Activated B cell treated with CpG ODN at 0.5 μM for 24 hours (primary cell): ENCODE measurements around the gene ITGA1. TPM values are rescaled to one million over a fixed set of nuclear protein-coding genes. Genes with fewer than 3 reads are reported as not detected.

ENCODE experiments used
- ATAC-seq: fragments of 200-7000 bp; cut with Tn5 transposase; one replicate; pipeline ENCODE4 v1.10.0; 2021; ENCODE audit warnings: low read depth, mild to moderate bottlenecking, moderate library complexity
- CTCF ChIA-PET: fragments of 350-600 bp; sonication (Branson Sonifier 250); formaldehyde crosslinking; loops from one replicate; lab custom pipeline; 2021; ENCODE audit warnings: antibody characterized with exemption; lab: Charles Lee
- POLR2A ChIA-PET: fragments of 350-600 bp; sonication (Branson Sonifier 250); formaldehyde crosslinking; loops from one replicate; lab custom pipeline; 2021; ENCODE audit warnings: antibody characterized with exemption; lab: Charles Lee
- DNase-seq: peaks from one replicate; pipeline ENCODE4 v3.0.0; 2022
- H3K27ac Mint-ChIP-seq: one replicate; pipeline ENCODE4 v1.8.0; 2020; ENCODE audit warnings: mixed read lengths
- H3K27me3 Mint-ChIP-seq: one replicate; pipeline ENCODE4 v1.8.0; 2021; ENCODE audit warnings: mixed read lengths
- H3K36me3 Mint-ChIP-seq: one replicate; pipeline ENCODE4 v1.8.0; 2021; ENCODE audit warnings: low read depth, mixed read lengths
- H3K4me1 Mint-ChIP-seq: one replicate; pipeline ENCODE4 v1.8.0; 2021; ENCODE audit warnings: mixed read lengths
- H3K4me3 Mint-ChIP-seq: one replicate; pipeline ENCODE4 v1.8.0; 2020; ENCODE audit warnings: mild to moderate bottlenecking, mixed read lengths
- H3K9me3 Mint-ChIP-seq: one replicate; pipeline ENCODE4 v1.8.0; 2020; ENCODE audit warnings: mixed read lengths
- CTCF ChIP-seq: fragments of 200-600 bp; IDR thresholded peaks from one replicate; pipeline ENCODE4 v1.8.0; 2022; ENCODE audit warnings: antibody characterized with exemption, mild to moderate bottlenecking
- intact Hi-C: fragments of 100-400 bp; cut with micrococcal nuclease; formaldehyde crosslinking; loops from one replicate; pipeline ENCODE4 v1.15.1; 2024
- total RNA-seq: library from RNA; stranded (reverse); gene quantifications from 2 replicates; pipeline ENCODE4 v1.2.3, GENCODE V29; 2022

The ITGA1 gene
- total RNA-seq, 1 donor from 2014 or later: 34.0 TPM

- POLR2A ChIA-PET: no interaction called here
- H3K9me3 Mint-ChIP-seq: no peaks in the 10 kb centered on the region
- no peaks in the 10 kb centered on the region for H3K36me3 Mint-ChIP-seq
- no peaks in the 10 kb centered on the region for H3K4me1 Mint-ChIP-seq
- CTCF ChIA-PET: no interaction called here
- H3K27ac Mint-ChIP-seq: no peak overlapping the region
- intact Hi-C loops: no loop called here
- peaks cover 7% of the 10 kb centered on the region for H3K27me3 Mint-ChIP-seq
- H3K4me3 Mint-ChIP-seq: no peak overlapping the region
- no peak for TF ChIP-seq CTCF
- no peak for DNase-seq
- ATAC-seq: no peak
These were observed 81.7 kb downstream of the ITGA1 start for GRCh38 chr5:52869391-52869790.

GRCh38 chr5:52870448-52870847, 82.7 kb downstream of the ITGA1 start:
- DNase-seq: no peak
- intact Hi-C loops: no loop called here
- Mint-ChIP-seq H3K4me1 (no peaks in the 10 kb centered on the region), H3K9me3 (no peaks in the 10 kb centered on the region), H3K4me3 (no peak overlapping the region), H3K27ac (no peak overlapping the region), H3K36me3 (no peaks in the 10 kb centered on the region), H3K27me3 (peaks cover 7% of the 10 kb centered on the region)
- ChIA-PET CTCF (no interaction called here), POLR2A (no interaction called here)
- ATAC-seq: no peak
- no peak for TF ChIP-seq CTCF

- Mint-ChIP-seq H3K27ac (no peak overlapping the region), H3K9me3 (no peaks in the 10 kb centered on the region), H3K4me3 (no peak overlapping the region), H3K27me3 (peaks cover 12% of the 10 kb centered on the region), H3K4me1 (no peaks in the 10 kb centered on the region), H3K36me3 (no peaks in the 10 kb centered on the region)
- ATAC-seq (no peak), DNase-seq (no peak)
- TF ChIP-seq CTCF: no peak
- CTCF ChIA-PET: no interaction called here
- intact Hi-C loops: no loop called here
- POLR2A ChIA-PET: no interaction called here
These were observed 88.1 kb downstream of the ITGA1 start for GRCh38 chr5:52875827-52876226.

- intact Hi-C loops: no loop called here
- CTCF ChIA-PET: no interaction called here
- Mint-ChIP-seq H3K27ac (no peak overlapping the region), H3K27me3 (peaks cover 13% of the 10 kb centered on the region), H3K4me1 (no peaks in the 10 kb centered on the region), H3K4me3 (no peak overlapping the region), H3K9me3 (no peaks in the 10 kb centered on the region), H3K36me3 (no peaks in the 10 kb centered on the region)
- DNase-seq (no peak), ATAC-seq (no peak)
- no peak for TF ChIP-seq CTCF
- POLR2A ChIA-PET: no interaction called here
These were observed 88.7 kb downstream of the ITGA1 start for GRCh38 chr5:52876456-52876855.

GRCh38 chr5:52878656-52879055, 90.9 kb downstream of the ITGA1 start:
- CTCF ChIA-PET: no interaction called here
- no peak for DNase-seq
- no peak overlapping the region for H3K27ac Mint-ChIP-seq
- intact Hi-C loops: no loop called here
- POLR2A ChIA-PET: no interaction called here
- no peaks in the 10 kb centered on the region for H3K9me3 Mint-ChIP-seq
- ATAC-seq: no peak
- TF ChIP-seq CTCF: no peak
- no peaks in the 10 kb centered on the region for H3K36me3 Mint-ChIP-seq
- H3K4me1 Mint-ChIP-seq: no peaks in the 10 kb centered on the region
- H3K27me3 Mint-ChIP-seq: peaks cover 11% of the 10 kb centered on the region
- H3K4me3 Mint-ChIP-seq: no peak overlapping the region
